ENCODE measurements around the gene MTNR1A. TPM values are rescaled to one million over a fixed set of nuclear protein-coding genes. Genes with fewer than 3 reads are reported as not detected.
A peak's percentile ranks its signal among the peaks of the same experiment; 100 is the strongest.

Gene MTNR1A
- total RNA-seq (2014; rRNA removed; shearing (Covaris generic); ENCODE audit: low replicate concordance), result not detected in 2 replicates

DNA sequence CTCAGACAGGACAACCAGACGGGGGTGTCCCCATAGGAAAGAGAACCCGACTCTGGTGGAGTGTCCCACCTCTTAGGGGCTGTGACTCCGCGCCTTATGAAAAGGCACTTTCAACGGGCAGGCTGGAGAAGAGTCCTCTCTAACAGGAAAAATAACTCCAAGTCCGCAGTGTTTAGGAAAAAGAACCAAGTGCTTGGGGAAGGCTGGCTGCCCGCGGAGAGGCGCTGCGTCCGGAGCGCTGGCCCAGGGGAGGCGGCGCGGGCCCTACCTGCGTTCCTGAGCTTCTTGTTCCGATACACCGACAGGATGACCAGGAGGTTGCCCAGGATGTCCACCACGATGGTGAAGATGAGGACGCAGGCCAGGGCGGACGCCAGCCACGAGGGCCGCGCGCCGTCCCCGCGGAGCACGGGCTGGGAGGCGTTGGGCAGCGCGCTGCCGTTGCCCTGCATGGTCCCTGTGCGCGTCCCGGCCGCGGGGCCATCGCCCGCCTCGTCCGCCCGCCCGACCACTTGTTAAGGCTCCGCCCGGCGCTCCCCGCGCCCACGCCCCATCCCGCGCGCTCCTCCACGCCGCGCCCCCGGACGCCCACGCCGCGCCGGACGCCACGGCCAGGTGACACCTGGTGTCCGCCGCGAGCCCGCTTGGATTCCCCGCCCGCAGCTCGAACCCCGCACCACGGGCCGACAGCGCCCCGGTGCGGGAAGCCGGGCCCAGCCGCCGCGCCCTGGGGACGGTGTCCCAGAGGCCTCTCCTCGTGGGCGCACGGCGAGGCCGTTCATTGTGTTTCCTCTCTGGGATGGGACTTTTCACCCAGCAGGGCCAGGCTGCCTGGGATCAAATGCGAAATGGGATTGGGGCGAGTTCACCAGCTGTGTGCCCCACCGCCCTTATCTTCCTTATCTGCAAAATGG, at the start of gene MTNR1A:
Gene MTNR1A (minus strand): TSS at position 654 of the 914 bp plus-strand sequence. CDS start 202 bp downstream, at position 452.
- Histone ChIP-seq H3K9me3 (no peaks in the 10 kb centered on the region), H3K4me3 (peak within 1 kb of the TSS; percentile 24), H3K36me3 (no peaks in the 10 kb centered on the region), H3K27me3 (no peaks in the 10 kb centered on the region; the same call in 1 of the 2 replicates)
- DNase-seq, result no peak

DNA sequence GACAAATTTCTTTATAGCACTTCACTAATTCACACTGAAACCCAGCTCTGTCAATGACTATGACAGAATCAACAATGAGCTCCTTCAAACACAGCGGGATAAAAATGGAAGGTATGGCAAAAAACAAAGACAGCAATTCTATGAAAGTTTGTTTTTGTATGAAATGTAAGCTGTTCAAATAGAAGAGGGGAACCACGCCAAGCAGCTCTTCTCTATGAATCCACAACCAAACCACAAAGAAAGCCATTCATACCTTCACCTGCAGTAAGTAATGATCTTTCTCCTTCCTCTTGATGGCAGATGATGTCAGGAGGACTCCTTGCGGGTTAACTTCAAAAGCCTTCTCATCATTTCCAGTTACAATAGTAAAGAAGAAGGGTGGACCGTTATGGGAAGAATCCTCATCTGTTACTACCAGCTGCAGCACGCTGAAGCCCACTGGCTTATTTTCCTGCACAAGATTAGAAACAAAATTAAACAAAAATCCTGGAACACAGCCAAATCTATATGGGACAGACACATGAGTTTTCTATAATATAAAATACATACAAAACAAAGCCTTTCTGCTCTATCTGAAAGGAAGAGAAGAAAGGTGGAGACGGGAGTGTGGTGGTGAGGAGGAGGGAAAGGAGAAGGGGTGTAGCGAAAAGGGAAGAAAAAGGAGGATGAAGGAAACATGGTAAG, 48.9 kb upstream of the MTNR1A start:
- Histone ChIP-seq H3K9me3 (no peaks in the 10 kb centered on the region), H3K27me3 (no peaks in the 10 kb centered on the region), H3K36me3 (no peaks in the 10 kb centered on the region), H3K4me3 (no peak overlapping the region)
- DNase-seq, result no peak

DNA sequence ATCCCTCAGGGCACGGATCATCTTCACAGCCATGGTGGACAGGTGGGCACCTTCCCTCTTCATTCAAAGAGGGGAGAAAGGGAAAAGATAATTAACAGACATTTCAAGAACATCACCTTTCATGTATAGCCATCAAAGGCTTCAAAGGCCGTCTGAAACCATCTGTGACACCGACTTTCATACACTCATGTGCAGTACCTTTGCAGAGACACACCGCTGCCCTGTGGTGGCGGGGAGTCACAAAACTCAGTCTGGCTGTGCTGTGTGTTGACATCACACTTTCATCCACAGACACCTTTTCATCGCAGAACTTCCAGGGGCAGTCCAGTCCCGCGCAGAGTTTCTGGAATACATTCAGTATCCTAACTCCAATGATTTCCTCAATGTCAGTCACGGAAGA, 47.6 kb upstream of the MTNR1A start:
- Histone ChIP-seq H3K36me3 (no peaks in the 10 kb centered on the region), H3K4me3 (no peak overlapping the region), H3K27me3 (no peaks in the 10 kb centered on the region), H3K9me3 (no peaks in the 10 kb centered on the region)
- no peak for DNase-seq

DNA sequence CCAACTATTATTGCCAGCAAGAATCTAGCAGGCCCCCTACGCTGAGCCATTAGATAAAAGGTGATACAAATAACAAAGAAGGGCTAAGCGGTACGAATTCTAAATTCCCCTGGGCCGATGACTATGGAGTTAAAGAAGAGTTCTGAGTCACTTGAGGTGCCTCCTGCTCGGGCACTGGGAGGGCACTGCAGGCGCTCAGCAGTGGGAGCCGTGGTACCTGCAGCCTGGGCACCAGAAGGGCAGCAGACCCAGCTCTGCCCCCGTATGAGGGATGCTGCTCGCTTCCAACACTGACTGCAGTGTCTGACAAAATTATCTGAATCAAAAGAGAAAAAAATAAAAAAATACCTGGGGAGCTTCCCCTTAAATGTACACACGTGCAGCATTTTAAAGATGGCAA, 44.1 kb upstream of the MTNR1A start:
- Histone ChIP-seq H3K27me3 (no peaks in the 10 kb centered on the region), H3K36me3 (no peaks in the 10 kb centered on the region), H3K4me3 (no peak overlapping the region), H3K9me3 (no peaks in the 10 kb centered on the region)
- DNase-seq, result no peak

DNA sequence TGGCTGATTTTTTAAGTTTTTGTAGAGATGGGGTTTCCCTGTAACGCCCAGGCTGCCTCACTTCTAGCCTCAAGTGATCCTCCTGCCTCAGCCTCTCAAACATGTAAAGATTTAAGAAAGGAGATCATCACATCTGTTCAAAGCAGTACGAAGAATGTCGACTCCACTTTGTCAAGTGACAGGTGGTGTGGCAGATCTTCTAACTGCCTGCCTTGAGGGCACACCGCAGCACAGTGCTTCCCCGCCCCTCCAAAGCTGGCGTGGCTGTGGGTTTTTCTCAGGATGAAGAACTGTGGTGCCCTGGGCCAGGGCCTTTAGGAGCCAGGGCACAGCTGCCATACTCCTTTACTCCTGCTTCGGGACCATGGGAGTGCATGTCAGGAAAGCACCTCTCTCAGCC, 43.3 kb upstream of the MTNR1A start:
- no peaks in the 10 kb centered on the region for H3K36me3 ChIP-seq
- H3K4me3 ChIP-seq, result no peak overlapping the region
- no peak for DNase-seq
- H3K27me3 ChIP-seq, result no peaks in the 10 kb centered on the region
- no peaks in the 10 kb centered on the region for H3K9me3 ChIP-seq

DNA sequence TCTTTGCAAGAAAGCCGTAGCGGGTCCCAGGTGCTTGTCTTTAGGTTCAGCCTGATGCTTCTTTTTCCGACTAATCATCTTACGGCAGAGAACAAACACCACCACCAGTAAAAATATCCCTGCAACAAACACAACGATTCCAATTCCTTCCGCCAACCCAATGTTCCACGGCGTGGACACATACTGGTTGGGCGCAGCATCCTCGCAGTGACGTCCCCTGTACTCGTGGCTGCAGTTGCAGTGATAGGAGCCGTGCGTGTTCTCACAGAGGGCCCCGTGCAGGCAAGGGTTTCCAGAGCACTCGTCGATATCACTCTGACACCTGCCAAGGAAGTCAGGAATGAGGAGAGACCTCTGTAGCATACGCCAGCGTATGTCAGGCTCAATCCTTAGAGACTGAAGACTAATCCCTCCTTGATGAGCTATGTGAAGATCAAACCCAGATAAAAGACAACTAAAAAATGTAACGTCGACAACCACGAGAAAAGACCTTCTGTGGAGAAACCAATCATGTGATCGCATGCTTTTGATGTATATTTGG, 41.6 kb upstream of the MTNR1A start:
- Histone ChIP-seq H3K4me3 (no peak overlapping the region), H3K27me3 (no peaks in the 10 kb centered on the region), H3K36me3 (no peaks in the 10 kb centered on the region), H3K9me3 (no peaks in the 10 kb centered on the region)
- DNase-seq, result no peak

DNA sequence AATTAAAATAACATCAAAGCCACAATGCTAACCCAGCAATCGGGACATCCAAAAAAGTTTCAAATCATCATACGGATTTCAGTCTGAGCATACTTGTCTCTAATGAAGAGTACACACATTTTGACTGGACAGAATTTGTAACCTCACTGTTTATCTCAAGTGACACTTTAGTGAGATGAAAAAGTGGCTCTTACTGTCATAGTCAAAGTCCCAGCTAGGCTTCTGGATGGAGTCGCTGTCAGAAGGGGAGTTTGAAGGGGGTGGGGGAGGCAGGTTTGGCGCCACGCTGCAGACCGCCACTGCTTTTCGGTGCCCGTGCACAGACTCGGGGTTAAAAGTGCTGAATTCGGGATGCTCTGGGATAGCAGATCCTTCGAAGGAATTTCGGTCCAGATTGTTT, 41.0 kb upstream of the MTNR1A start:
- no peaks in the 10 kb centered on the region for H3K27me3 ChIP-seq
- no peak overlapping the region for H3K4me3 ChIP-seq
- H3K36me3 ChIP-seq, result no peaks in the 10 kb centered on the region
- no peak for DNase-seq
- H3K9me3 ChIP-seq, result no peaks in the 10 kb centered on the region

DNA sequence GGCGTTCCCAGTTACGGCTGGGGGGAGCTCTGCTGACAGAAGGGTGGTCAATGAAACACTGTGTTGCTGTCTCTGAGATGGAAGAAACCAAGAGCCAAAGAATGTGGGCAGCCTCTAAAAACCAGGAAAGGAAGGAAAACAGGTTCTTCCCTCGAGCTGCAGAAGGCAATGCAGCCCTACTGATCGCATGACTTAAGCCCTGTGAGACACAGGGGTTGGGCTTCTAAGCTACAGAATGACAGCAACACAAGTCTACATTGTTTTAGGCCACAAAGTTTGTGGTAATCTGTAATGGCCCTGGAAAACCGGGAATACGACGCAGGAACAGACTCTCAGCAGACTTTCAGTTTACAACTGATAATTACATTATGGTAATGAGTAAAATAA, 38.2 kb upstream of the MTNR1A start:
- no peaks in the 10 kb centered on the region for H3K36me3 ChIP-seq

DNA sequence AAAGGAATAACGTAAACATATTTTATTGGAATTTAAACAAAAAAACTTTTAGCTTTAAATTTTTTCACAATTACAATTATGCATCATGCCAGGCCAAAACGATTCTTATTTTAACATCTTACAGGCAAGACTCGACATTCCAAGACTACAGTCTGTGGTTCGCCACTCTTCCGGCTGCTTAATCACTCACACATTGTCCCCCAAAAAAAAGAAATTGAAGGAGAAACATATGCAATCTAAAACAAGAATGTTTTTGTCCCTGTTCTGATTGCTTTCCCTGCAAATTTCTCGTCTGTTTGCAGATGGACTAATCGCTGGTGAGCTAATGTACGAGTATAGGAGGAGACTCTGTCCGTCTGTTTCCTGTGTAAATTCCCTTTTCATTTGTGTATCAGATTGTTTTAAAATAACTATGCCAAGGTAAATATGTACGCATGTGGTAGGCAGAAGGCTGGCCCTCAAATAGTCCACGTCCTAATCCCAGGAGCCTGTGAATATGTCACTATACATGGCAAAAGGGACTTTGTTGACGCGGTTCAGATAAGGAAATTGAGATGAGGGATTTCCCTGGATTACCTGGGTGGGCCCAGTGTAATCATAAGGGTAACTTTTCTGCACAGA, 37.7 kb upstream of the MTNR1A start:
- no peak overlapping the region for H3K4me3 ChIP-seq
- H3K36me3 ChIP-seq, result no peaks in the 10 kb centered on the region
- DNase-seq, result no peak
- H3K9me3 ChIP-seq, result no peaks in the 10 kb centered on the region
- no peaks in the 10 kb centered on the region for H3K27me3 ChIP-seq

More for the DNA sequence above, 38.2 kb upstream of the MTNR1A start:
- Histone ChIP-seq H3K27me3 (no peaks in the 10 kb centered on the region), H3K9me3 (no peaks in the 10 kb centered on the region), H3K4me3 (no peak overlapping the region)
- no peak for DNase-seq

DNA sequence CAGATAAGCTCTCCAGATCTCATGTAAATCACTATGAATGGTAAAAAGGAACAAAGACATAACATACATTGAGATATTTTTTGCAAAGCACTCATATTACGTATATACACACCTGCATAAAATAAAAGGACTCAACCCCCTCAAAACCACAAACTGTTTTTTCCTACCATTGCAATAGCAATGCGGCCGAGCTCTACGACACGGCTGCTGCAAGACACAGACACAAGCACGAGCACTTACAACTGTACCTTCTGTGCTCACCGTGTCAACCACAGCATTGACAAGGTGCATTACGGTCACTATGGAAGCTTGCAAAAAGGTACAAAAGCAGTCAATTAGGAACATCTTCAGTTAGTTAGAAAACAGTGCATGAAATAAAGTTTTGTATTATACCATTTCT, 37.1 kb upstream of the MTNR1A start:
- Histone ChIP-seq H3K4me3 (no peak overlapping the region), H3K27me3 (no peaks in the 10 kb centered on the region), H3K9me3 (no peaks in the 10 kb centered on the region), H3K36me3 (no peaks in the 10 kb centered on the region)
- no peak for DNase-seq

DNA sequence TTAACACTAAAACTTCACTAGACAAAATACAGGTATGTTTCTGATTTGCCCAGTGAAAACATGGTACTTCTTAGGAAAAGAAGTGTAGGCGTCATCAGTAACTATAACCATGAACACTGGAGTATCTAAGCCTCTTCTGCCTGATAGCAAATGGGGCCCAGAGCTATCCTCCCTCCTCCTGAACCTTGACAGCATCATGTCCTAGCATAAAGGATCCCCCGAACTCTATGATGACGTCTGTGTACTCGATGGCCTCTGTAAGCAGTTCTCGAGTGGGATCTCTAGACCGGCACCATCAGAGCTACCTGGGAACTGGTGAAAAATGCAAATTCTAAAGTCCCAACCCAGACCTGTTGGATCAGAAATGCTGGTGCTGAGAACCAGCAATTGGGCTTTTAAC, 36.3 kb upstream of the MTNR1A start:
- no peaks in the 10 kb centered on the region for H3K27me3 ChIP-seq
- no peaks in the 10 kb centered on the region for H3K36me3 ChIP-seq
- no peak overlapping the region for H3K4me3 ChIP-seq
- no peaks in the 10 kb centered on the region for H3K9me3 ChIP-seq
- DNase-seq, result no peak

DNA sequence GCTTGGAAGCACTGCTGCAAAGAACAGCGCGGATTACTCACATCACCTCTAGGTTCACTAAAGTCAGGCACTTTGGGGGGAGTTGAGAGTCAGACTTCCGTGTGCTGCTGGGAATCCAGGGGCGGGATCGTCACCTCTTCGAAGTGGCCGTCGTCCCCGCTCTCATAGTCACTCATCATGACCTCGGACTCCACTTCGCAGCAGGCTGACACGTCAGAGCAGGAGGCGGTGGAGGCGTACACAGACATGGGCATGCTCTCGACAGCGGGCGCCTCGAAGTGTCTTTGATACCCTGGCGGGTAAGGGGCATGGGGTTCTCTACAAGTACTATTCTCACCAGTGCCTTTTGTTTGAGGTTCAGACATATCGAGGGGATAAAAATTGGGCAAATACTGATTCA, 33.1 kb upstream of the MTNR1A start:
- no peaks in the 10 kb centered on the region for H3K9me3 ChIP-seq
- H3K36me3 ChIP-seq, result no peaks in the 10 kb centered on the region
- H3K27me3 ChIP-seq, result no peaks in the 10 kb centered on the region
- no peak overlapping the region for H3K4me3 ChIP-seq
- no peak for DNase-seq

DNA sequence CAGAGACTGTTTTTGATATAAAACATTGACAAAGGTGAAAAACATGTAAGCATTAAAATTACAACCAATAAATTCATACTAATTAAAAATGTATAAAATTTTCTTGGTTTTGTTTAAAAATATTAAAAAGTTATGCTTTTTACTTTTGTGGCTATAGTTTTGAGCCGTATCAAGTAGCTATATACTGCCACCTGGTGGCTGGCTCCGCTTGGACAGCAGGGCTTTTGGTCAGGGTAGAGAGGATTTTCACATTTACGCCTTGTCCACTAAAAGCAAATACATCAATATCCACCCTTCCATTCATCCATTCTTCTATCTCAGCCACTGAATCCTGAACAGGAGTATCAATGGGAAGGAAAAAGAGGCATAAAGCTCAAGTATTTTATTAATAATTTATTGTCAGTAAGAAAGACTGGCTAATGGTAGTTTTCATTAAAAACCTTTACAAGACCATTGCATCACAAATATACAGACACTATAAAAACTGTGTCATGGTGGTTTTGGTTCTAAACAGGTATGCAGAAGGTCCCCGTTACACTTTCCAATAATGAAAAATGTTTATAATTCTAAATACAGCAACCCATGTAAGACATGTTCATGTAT, 32.1 kb upstream of the MTNR1A start:
- no peaks in the 10 kb centered on the region for H3K9me3 ChIP-seq
- no peak overlapping the region for H3K4me3 ChIP-seq
- no peaks in the 10 kb centered on the region for H3K36me3 ChIP-seq
- H3K27me3 ChIP-seq, result no peaks in the 10 kb centered on the region
- peak; percentile 27 for DNase-seq

DNA sequence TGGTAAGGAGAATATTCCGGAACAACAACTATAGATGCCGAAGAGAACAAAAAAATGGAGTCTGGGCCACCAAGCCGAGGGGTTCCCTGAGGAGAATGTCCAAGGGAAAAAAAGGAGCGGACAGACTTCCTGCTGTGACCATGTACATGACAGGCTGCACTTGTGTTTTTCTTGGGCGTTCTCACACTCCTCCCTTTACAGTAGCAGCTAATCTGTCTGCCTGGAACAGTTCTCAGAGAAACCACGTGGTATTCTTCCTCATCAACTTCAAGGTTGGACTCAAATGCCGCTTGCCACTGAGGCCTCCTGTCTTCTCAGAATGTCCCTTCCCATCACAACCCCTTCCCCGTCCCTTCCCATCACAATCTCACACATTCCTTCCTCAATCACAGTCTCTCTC, 30.8 kb upstream of the MTNR1A start:
- Histone ChIP-seq H3K36me3 (no peaks in the 10 kb centered on the region), H3K27me3 (no peaks in the 10 kb centered on the region), H3K9me3 (no peaks in the 10 kb centered on the region)

DNA sequence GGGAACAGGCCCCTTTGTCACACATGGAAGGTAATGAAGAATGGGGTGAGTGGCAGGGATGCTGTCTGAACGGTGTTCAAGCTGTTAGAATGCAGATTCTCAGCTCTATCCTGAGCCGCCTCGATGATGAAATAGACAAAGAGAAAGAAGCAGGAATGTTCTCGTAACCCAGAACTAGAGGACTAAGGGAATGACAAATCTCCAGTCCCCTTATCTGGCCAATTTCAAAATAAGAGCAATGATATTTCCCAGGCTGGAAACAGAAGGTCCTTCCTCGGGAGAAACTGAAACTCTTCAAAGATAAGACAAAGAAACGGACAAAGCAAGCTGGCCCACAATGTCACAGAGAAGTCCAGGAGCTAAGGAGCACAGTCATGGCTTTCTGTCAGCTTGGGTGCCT, 29.5 kb upstream of the MTNR1A start:
- Histone ChIP-seq H3K27me3 (no peaks in the 10 kb centered on the region), H3K36me3 (no peaks in the 10 kb centered on the region), H3K9me3 (no peaks in the 10 kb centered on the region), H3K4me3 (no peak overlapping the region)
- no peak for DNase-seq

More for the DNA sequence above, 30.8 kb upstream of the MTNR1A start:
- no peak for DNase-seq
- no peak overlapping the region for H3K4me3 ChIP-seq

DNA sequence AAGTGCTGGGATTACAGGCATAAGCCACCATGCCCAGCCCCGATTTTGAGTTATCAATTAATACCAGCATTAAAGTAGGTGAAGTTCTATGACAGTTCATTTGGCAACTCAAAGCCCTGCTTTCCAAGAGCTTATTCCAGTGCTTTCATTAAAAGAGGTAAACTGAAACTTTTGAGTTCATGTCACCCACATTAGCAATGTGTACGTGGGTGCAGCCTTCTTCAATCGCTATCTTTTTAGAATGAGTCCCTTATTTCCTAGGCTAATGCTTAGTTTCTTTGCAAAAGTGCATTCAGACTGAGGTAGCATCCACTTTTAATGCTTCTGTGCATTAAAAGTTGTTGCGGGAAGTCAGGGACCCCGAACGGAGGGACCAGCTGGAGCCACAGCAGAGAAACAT, 26.1 kb upstream of the MTNR1A start:
- no peaks in the 10 kb centered on the region for H3K9me3 ChIP-seq
- H3K4me3 ChIP-seq, result no peak overlapping the region
- no peaks in the 10 kb centered on the region for H3K27me3 ChIP-seq
- no peak for DNase-seq
- no peaks in the 10 kb centered on the region for H3K36me3 ChIP-seq

DNA sequence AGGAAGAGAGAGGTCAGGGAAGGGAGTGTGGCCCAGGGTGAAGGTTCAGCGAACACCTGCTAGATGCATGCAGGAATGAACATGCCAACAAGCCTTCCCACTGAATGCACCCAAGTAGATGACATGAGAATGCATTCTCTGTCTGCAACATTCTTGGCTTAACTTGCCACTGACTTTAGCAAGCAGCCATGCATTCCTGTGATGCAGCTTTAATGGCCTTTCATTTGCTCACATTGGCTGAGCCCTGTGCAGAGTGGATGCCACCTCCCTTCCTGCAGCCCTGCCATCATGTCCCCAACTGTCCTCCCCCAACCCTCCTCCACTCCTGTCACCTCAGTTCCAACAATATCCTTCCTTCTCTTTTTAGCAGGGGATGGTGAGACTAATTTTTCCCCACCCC, 25.3 kb upstream of the MTNR1A start:
- H3K4me3 ChIP-seq, result no peak overlapping the region
- DNase-seq, result no peak
- H3K36me3 ChIP-seq, result no peaks in the 10 kb centered on the region
- no peaks in the 10 kb centered on the region for H3K9me3 ChIP-seq
- no peaks in the 10 kb centered on the region for H3K27me3 ChIP-seq

All from MG63 (cell line).